AG10803 (cell line): Measurements from ENCODE around the gene DNAJB8.

Experiments
- DNase-seq: peaks from one replicate; pipeline ENCODE4 v3.0.0; 2010; ENCODE audit warnings: low read depth
- H3K4me3 ChIP-seq: 2 replicates; pipeline ENCODE4 v1.5.1; 2011; ENCODE audit warnings: mild to moderate bottlenecking, low read length, control low read depth
- CTCF ChIP-seq: conservative IDR thresholded peaks from 2 replicates; pipeline ENCODE4 v1.5.1; 2011; ENCODE audit warnings: mild to moderate bottlenecking, low read length, control low read depth, inconsistent platforms

Gene DNAJB8

DNA sequence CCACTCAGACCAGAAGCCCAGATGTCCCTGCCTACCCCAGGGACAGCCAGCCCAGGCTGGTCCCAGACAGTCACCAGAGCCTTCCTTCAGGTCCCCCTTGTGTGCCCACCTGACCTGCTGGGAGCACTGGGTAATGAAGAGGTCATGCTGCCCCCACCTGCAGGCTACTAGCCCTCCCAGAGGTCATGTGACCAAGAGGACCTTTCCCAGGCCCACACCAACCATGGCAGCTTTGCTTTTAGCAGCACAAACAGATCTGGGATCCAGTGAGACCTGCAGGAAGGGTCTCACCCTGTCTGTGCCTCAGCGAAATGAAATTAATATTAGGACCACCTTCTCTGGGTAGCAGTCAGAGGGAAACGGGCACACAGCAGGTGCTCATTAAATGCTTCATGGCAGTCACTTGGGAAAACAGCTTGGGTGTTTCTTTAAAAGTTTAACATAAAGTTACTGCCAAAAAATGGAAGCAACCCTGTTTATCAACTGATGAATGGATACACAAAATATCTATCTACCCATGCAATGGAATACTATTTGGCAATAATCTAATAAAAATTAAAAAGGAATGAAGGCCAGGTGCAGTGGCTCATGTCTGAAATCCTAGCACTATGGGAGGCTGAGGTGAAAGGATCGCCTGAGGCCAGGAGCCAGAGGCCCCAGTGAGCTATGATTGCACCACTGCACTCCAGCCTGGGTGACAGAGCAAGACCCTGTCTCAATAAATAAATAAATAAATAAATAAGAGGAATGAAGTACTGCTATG, 43.7 kb downstream of the DNAJB8 start:
- no peak for TF ChIP-seq CTCF
- no peak for DNase-seq
- H3K4me3 ChIP-seq = no peak overlapping the region

DNA sequence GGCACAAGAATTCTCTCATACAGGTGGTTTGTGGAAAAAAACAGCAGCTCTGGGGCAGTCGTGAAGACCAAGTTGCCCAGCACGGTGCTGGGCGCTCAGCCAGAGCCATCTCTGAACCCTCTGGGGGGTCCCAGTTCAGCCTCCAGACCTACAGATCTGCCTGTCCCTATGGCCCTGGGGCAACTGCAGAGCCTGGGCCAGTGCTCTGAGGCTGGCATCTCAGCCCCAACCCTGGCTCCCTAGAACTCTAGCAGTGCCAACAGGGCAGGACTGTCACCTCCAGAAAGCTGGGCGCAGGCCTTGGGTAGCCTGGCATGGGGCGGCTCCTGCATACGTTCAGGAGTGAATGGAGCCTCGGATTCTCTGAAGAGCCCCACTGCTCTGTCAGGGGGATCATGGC, 44.7 kb downstream of the DNAJB8 start:
- no peak for TF ChIP-seq CTCF
- no peak for DNase-seq
- no peak overlapping the region for H3K4me3 ChIP-seq

DNA sequence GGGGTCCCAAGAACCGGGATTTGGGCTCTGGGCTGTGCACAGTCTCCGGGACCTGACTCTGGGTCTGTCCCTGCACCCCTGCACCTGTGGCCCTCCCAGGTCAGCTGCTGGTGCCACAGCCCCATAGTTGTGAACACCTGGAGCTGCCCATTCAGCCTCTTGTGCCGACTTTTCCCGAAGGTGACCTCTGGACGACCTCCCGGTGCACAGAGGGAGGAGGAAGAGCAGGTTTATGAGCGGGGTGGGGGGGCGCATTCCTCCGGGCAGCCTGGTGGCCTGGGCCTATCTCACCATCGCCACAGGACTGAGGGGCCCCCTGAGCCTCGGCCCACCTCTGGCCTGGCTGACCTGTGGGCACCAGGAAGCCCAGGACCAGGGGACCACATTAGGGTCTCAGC, 45.3 kb downstream of the DNAJB8 start:
- no peak overlapping the region for H3K4me3 ChIP-seq
- TF ChIP-seq CTCF = no peak
- DNase-seq = no peak

GRCh38 chr3:128420720-128421438, 45.8 kb downstream of the DNAJB8 start:
- no peak for DNase-seq
- H3K4me3 ChIP-seq = no peak overlapping the region
- no peak for TF ChIP-seq CTCF

DNA sequence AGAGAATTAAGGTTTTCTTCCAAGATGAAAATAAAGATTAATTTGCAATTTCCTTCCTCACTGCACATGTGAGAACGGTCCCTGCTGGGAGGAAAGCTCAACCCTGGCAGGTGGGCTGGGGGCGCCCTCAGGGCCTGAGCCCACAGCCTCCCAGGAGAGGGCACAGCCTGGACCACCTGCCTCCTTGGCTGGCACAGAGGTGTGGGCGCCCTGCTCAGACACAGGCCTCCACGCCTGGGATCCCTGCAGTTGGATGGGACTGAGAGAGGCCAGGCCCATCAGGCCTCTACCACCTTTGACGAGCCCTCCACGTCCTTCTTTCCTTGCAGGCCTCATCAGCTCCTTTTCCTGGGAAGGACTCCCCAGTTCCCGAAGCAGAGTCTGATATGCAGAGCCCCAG, 46.4 kb downstream of the DNAJB8 start:
- no peak for DNase-seq
- H3K4me3 ChIP-seq = no peak overlapping the region
- no peak for TF ChIP-seq CTCF

DNA sequence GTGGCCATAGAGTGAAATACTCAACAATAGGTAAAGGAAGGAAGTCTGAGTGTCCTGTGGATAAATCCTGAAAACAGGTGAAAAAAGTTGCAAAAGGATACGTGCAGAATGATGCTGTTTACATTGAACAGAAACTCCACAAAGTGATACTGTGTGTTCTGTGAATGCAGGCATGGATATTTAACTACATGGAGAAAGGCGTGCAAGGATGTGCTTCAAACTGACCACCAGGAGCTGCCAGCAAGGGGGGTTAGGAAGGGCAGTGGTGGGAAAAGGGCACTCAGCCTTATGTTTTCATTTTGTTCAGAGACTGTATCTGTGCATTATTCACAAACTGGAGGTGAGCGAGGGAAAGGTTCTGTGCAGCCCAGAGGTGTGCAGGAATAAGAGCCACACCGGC, 47.4 kb downstream of the DNAJB8 start:
- DNase-seq = no peak
- H3K4me3 ChIP-seq = no peak overlapping the region
- no peak for TF ChIP-seq CTCF

- no peak for TF ChIP-seq CTCF
- DNase-seq = no peak
Observed at GRCh38 chr3:128418900-128419299, 47.8 kb downstream of the DNAJB8 start.

More at GRCh38 chr3:128418900-128419299, 47.8 kb downstream of the DNAJB8 start:
- no peak overlapping the region for H3K4me3 ChIP-seq
